H9 (cell line): ENCODE results near the gene HK3. TPM values are rescaled to one million over a fixed set of nuclear protein-coding genes. Genes with fewer than 3 reads are reported as not detected.
A peak's percentile ranks its signal among the peaks of the same experiment; 100 is the strongest.

ENCODE experiments used
- DNase-seq: peaks from one replicate; pipeline ENCODE4 v3.0.0-alpha.2; 2017
- H2AFZ ChIP-seq: one replicate; pipeline ENCODE4 v1.6.1; 2013; ENCODE audit warnings: mild to moderate bottlenecking, low read length, control low read depth, moderate library complexity
- H2AK5ac ChIP-seq: 2 replicates; pipeline ENCODE4 v1.6.1; 2013; ENCODE audit warnings: low read length, control low read depth, mixed read lengths; ENCODE audit not compliant: insufficient read length
- H2BK120ac ChIP-seq: one replicate; pipeline ENCODE4 v1.6.1; 2013; ENCODE audit warnings: low read depth, mild to moderate bottlenecking, low read length, control low read depth, inconsistent platforms; ENCODE audit not compliant: poor library complexity, severe bottlenecking
- H2BK12ac ChIP-seq: 2 replicates; pipeline ENCODE4 v1.6.1; 2013; ENCODE audit warnings: low read length, control low read depth, mixed read lengths, low read depth; ENCODE audit not compliant: insufficient read length
- H2BK15ac ChIP-seq: 2 replicates; pipeline ENCODE4 v1.6.1; 2013; ENCODE audit warnings: low read depth, low read length, control low read depth
- H2BK20ac ChIP-seq: one replicate; pipeline ENCODE4 v1.6.1; 2013; ENCODE audit warnings: low read depth, mild to moderate bottlenecking, low read length, control low read depth, inconsistent platforms; ENCODE audit not compliant: poor library complexity, severe bottlenecking
- H2BK5ac ChIP-seq: 2 replicates; pipeline ENCODE4 v1.6.1; 2013; ENCODE audit warnings: low read length, control low read depth, mixed read lengths; ENCODE audit not compliant: insufficient read length
- H3K14ac ChIP-seq: 2 replicates; pipeline ENCODE4 v1.6.1; 2013; ENCODE audit warnings: low read length, control low read depth; ENCODE audit not compliant: insufficient read depth
- H3K18ac ChIP-seq: 2 replicates; pipeline ENCODE4 v1.6.1; 2013; ENCODE audit warnings: low read depth, mild to moderate bottlenecking, mixed read lengths, low read length, control low read depth; ENCODE audit not compliant: insufficient read length
- H3K23ac ChIP-seq: 2 replicates; pipeline ENCODE4 v1.6.1; 2013; ENCODE audit warnings: low read length, control low read depth, mixed read lengths, low read depth; ENCODE audit not compliant: insufficient read length
- H3K23me2 ChIP-seq: 2 replicates; pipeline ENCODE4 v1.6.1; 2013; ENCODE audit warnings: low read depth, mild to moderate bottlenecking, mixed read lengths, low read length, control low read depth; ENCODE audit not compliant: insufficient read length, poor library complexity, severe bottlenecking
- H3K27ac ChIP-seq: 2 replicates; pipeline ENCODE4 v1.5.1; 2013; ENCODE audit warnings: low read length, control low read depth, mixed read lengths, low read depth; ENCODE audit not compliant: insufficient read length
- H3K27me3 ChIP-seq: 2 replicates; pipeline ENCODE4 v1.6.1; 2013; ENCODE audit warnings: low read length, control low read depth, inconsistent platforms; ENCODE audit not compliant: insufficient read depth
- H3K4ac ChIP-seq: 2 replicates; pipeline ENCODE4 v1.6.1; 2013; ENCODE audit warnings: low read depth, mild to moderate bottlenecking, control low read depth, inconsistent platforms, low read length, moderate library complexity
- H3K4me1 ChIP-seq: 2 replicates; pipeline ENCODE4 v1.6.1; 2013; ENCODE audit warnings: low read length, control low read depth, inconsistent platforms; ENCODE audit not compliant: insufficient read depth
- H3K4me2 ChIP-seq: 2 replicates; pipeline ENCODE4 v1.6.1; 2013; ENCODE audit warnings: low read length, control low read depth, mixed read lengths; ENCODE audit not compliant: insufficient read length, insufficient read depth
- H3K56ac ChIP-seq: 2 replicates; pipeline ENCODE4 v1.6.1; 2013; ENCODE audit warnings: low read depth, mild to moderate bottlenecking, mixed read lengths, low read length, control low read depth; ENCODE audit not compliant: insufficient read length
- H3K79me1 ChIP-seq: 2 replicates; pipeline ENCODE4 v1.6.1; 2013; ENCODE audit warnings: low read depth, mild to moderate bottlenecking, moderate library complexity, low read length, control low read depth, inconsistent platforms; ENCODE audit not compliant: insufficient read depth, poor library complexity, severe bottlenecking
- H3K79me2 ChIP-seq: 2 replicates; pipeline ENCODE4 v1.6.1; 2013; ENCODE audit warnings: low read length, control low read depth, inconsistent platforms; ENCODE audit not compliant: insufficient read depth
- H3K9ac ChIP-seq: 2 replicates; pipeline ENCODE4 v1.6.1; 2013; ENCODE audit warnings: low read length, control low read depth, mixed read lengths; ENCODE audit not compliant: insufficient read length; ENCODE audit errors: extremely low read depth
- H3K9me3 ChIP-seq: one replicate; pipeline ENCODE4 v1.6.1; 2013; ENCODE audit warnings: low read depth, low read length, inconsistent platforms; ENCODE audit not compliant: control insufficient read depth
- H3T11ph ChIP-seq: one replicate; pipeline ENCODE4 v1.6.1; 2013; ENCODE audit warnings: mild to moderate bottlenecking, low read length, control low read depth, inconsistent platforms
- H4K20me1 ChIP-seq: one replicate; pipeline ENCODE4 v1.6.1; 2013; ENCODE audit not compliant: control insufficient read depth, insufficient read length, insufficient read depth
- H4K5ac ChIP-seq: 2 replicates; pipeline ENCODE4 v1.6.1; 2013; ENCODE audit warnings: low read depth, mild to moderate bottlenecking, mixed read lengths, low read length, control low read depth; ENCODE audit not compliant: insufficient read length
- H4K8ac ChIP-seq: replicated peaks from 2 replicates; pipeline ENCODE4 v1.6.1; 2013; ENCODE audit warnings: low read length, control low read depth, mixed read lengths, low read depth; ENCODE audit not compliant: insufficient read length
- H4K91ac ChIP-seq: 2 replicates; pipeline ENCODE4 v1.6.1; 2013; ENCODE audit warnings: low read depth, mild to moderate bottlenecking, moderate library complexity, mixed read lengths, low read length, control low read depth; ENCODE audit not compliant: insufficient read length
- H3K27ac Mint-ChIP-seq, 3 experiments: 2 replicates in 2 of 3; 3 replicates in 1 of 3; pipeline ENCODE4 v1.8.0; 2020 to 2021; ENCODE audit warnings: mixed read lengths in 3 of 3, mild to moderate bottlenecking in 1 of 3, moderate library complexity in 1 of 3
- H3K27me3 Mint-ChIP-seq: 2 replicates; pipeline ENCODE4 v1.8.0; 2021; ENCODE audit warnings: low read depth, mild to moderate bottlenecking, moderate library complexity, mixed read lengths
- H3K36me3 Mint-ChIP-seq, 3 experiments: 2 replicates in 2 of 3; 3 replicates in 1 of 3; pipeline ENCODE4 v1.8.0; 2020 to 2021; ENCODE audit warnings: low read depth in 3 of 3, mixed read lengths in 3 of 3; ENCODE audit not compliant: insufficient read depth in 1 of 3
- H3K4me1 Mint-ChIP-seq, 2 experiments: 2 replicates each; pipeline ENCODE4 v1.8.0; 2020; ENCODE audit warnings: mixed read lengths in 2 of 2
- H3K4me3 Mint-ChIP-seq, 2 experiments: 2 replicates in 1 of 2; 3 replicates in 1 of 2; pipeline ENCODE4 v1.8.0; 2020 to 2021; ENCODE audit warnings: mild to moderate bottlenecking in 2 of 2, mixed read lengths in 2 of 2, moderate library complexity in 1 of 2
- H3K9me3 Mint-ChIP-seq, 2 experiments: 2 replicates in 1 of 2; 3 replicates in 1 of 2; pipeline ENCODE4 v1.8.0; 2020; ENCODE audit warnings: mild to moderate bottlenecking in 2 of 2, mixed read lengths in 2 of 2, moderate library complexity in 1 of 2
- CTCF ChIP-seq: fragments of 200-600 bp; sonication (generic); conservative IDR thresholded peaks from 3 replicates; pipeline ENCODE4 v1.8.0; 2021; ENCODE audit warnings: antibody characterized with exemption, mild to moderate bottlenecking
- WGBS: extraction: QIAGEN DNeasy Blood & Tissue Kit; methylation state at CpG from one replicate; pipeline ENCODE4 v1.1.7; 2013; ENCODE audit warnings: missing lambda C conversion rate, low lambda C conversion rate, mixed read lengths; ENCODE audit not compliant: insufficient read length; ENCODE audit errors: extremely low coverage; 5-methylcytosine and 5-hydroxymethylcytosine counted together
- total RNA-seq: library from RNA; stranded (reverse); gene quantifications from 2 replicates; pipeline ENCODE4 v1.2.1, GENCODE V29; 2021

Gene HK3
- total RNA-seq, 1 experiment from 2014 or later, result not detected

- no peaks in the 10 kb centered on the region for H3K79me1 ChIP-seq
- no peaks in the 10 kb centered on the region for H3K79me2 ChIP-seq
- H2BK5ac ChIP-seq, result no peak overlapping the region
- peaks cover 4% of the 10 kb centered on the region for H4K20me1 ChIP-seq
- H2BK120ac ChIP-seq, result no peak overlapping the region
- no peak overlapping the region for H3K56ac ChIP-seq
- Mint-ChIP-seq H3K27me3 (peaks cover 4% of the 10 kb centered on the region), H3K36me3 (no peaks in the 10 kb centered on the region), H3K4me1 (peaks cover 27 to 46% of the 10 kb centered on the region in 2 experiments), H3K9me3 (no peaks in the 10 kb centered on the region), H3K4me3 (peak overlapping the region in 1 of 2 experiments; percentile 15; a peak in 1 of 5 replicates), H3K27ac (no peak overlapping the region)
- no peak overlapping the region for H4K91ac ChIP-seq
- H4K8ac ChIP-seq, result no peak overlapping the region
- DNase-seq, result no peak
- H3K9me3 ChIP-seq, result no peaks in the 10 kb centered on the region
- H3K9ac ChIP-seq, result no peak overlapping the region
- H3K14ac ChIP-seq, result no peak overlapping the region
- no peak overlapping the region for H2BK20ac ChIP-seq
- no peak overlapping the region for H4K5ac ChIP-seq
- H2BK15ac ChIP-seq, result no peak overlapping the region
- H3K23me2 ChIP-seq, result no peaks in the 10 kb centered on the region
- no peaks in the 10 kb centered on the region for H3K27me3 ChIP-seq
- peaks cover 4% of the 10 kb centered on the region; the same call in 1 of the 2 replicates for H3K4me1 ChIP-seq
- H2BK12ac ChIP-seq, result no peak overlapping the region
- no peak overlapping the region for H3K4me2 ChIP-seq
- H3K18ac ChIP-seq, result no peak overlapping the region
- H2AK5ac ChIP-seq, result no peak overlapping the region
- H3K23ac ChIP-seq, result no peak overlapping the region
- H3T11ph ChIP-seq, result no peak overlapping the region
- TF ChIP-seq CTCF, result no peak
- H3K27ac ChIP-seq, result no peak overlapping the region
- H2AFZ ChIP-seq, result no peak overlapping the region
- WGBS, result no CpG with 5 or more reads among the region's 16 CpGs
- no peak overlapping the region for H3K4ac ChIP-seq
Measured at GRCh38 chr5:176866707-176867310, 32.3 kb downstream of the HK3 start.
